Right cardiac atrium (tissue), 5 donors: ENCODE results near the gene HPS4. TPM values are rescaled to one million over a fixed set of nuclear protein-coding genes. Genes with fewer than 3 reads are reported as not detected.
"Not testable (repeated sequence)": the region's sequence is repeated elsewhere in the genome, so short reads cannot be mapped to it uniquely, and the experiment has no call there.

Source experiments
- ATAC-seq, 2 donors: fragments of 200-7000 bp; cut with Tn5 transposase; one replicate each; pipeline versions ENCODE4 v1.8.0 to v1.9.1; 2020; ENCODE audit warnings: moderate library complexity in 2 of 2, mild to moderate bottlenecking in 1 of 2
- DNase-seq, 3 donors: peaks; one replicate each; pipeline ENCODE4 v3.0.0-alpha.2; 2020
- H3K27ac ChIP-seq: one replicate; pipeline ENCODE4 v1.5.1; 2013; ENCODE audit warnings: mild to moderate bottlenecking, low read length, control low read depth, moderate library complexity
- H3K27me3 ChIP-seq: one replicate; pipeline ENCODE4 v1.6.1; 2013; ENCODE audit not compliant: control insufficient read depth, insufficient read depth
- H3K4me1 ChIP-seq: one replicate; pipeline ENCODE4 v1.6.1; 2013; ENCODE audit warnings: low read length; ENCODE audit not compliant: control insufficient read depth, insufficient read depth
- H3K4me3 ChIP-seq: one replicate; pipeline ENCODE4 v1.5.1; 2013; ENCODE audit warnings: low read length, control low read depth
- H3K9me3 ChIP-seq: one replicate; pipeline ENCODE4 v1.6.1; 2013; ENCODE audit warnings: low read length; ENCODE audit not compliant: control insufficient read depth
- WGBS: extraction: QIAGEN DNeasy Blood & Tissue Kit; methylation state at CpG from one replicate; pipeline ENCODE4 v1.1.7; 2013; 5-methylcytosine and 5-hydroxymethylcytosine counted together
- intact Hi-C, 4 donors: fragments of 100-400 bp; cut with DNase I; formaldehyde crosslinking; loops; one replicate each; pipeline versions ENCODE4 v1.11.0 to v1.14.0; 2022 to 2023
- polyA plus RNA-seq: library from polyadenylated mRNA; stranded (reverse); fragments of 200-250 nt; gene quantifications from one replicate; pipeline ENCODE4 v1.2.3, GENCODE V29; 2013
- total RNA-seq, 4 donors: library from RNA; stranded (reverse); fragmentation: NEBNext Ultra II Directional; extraction: Animal tissue kit (Norgen Biotek cat#: 25700); gene quantifications; one replicate each; pipeline ENCODE4 v1.2.1, GENCODE V29; 2021
- donor health status: healthy with polysubstance abuse.
- donor health status: DM: no; HTN: yes; CAD: no.
- donor health status: DM: no; HTN: no; CAD: no.
- donor health status: DM: no; HTN: yes; CAD: no; lungs with severe emphysema.
- donor health status: DM: yes; HTN: yes; CAD: no.

The HPS4 gene
- total and polyA plus RNA-seq, 5 donors, result 7.4 to 14.0 (median 12.0) TPM

DNA sequence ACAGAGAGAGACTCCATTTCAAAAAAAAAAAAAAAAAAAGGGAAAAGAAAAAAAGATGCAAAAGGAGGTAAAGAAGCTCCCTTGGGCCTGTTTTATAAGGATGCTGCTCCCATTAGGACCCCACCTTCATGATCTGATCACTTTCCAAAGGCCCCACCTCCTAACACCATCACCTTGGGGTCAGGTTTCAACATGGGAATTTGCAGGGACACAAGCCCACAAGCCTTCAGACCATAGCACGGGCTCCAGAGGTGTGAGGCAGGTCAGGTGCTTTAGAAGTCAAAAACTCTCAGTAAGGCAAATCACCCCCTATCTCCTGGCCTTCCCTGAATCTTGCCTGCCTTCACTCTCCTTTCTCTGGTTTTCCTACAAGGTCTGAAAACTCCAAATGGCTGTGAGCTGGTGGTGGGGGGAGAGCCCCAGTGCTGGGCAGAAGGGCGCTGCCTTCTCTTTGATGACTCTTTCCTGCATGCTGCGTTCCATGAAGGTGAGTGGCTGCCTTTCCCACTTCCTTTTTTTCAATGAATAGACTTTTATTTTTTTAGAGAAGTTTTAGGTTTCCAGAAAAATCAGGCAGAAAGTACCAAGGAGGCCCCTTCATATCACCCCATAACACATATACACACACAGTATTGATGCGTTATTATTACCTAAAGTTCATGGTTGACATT is 41.4 kb downstream of the HPS4 start:
- no peak overlapping the region for H3K4me3 ChIP-seq
- H3K9me3 ChIP-seq, result no peaks in the 10 kb centered on the region
- intact Hi-C loops, result no loop called here
- H3K4me1 ChIP-seq, result peaks cover 1% of the 10 kb centered on the region
- 81% methylated on average over 4 of the region's 4 CpGs for WGBS
- DNase-seq, result no peak
- H3K27ac ChIP-seq, result no peak overlapping the region
- no peaks in the 10 kb centered on the region for H3K27me3 ChIP-seq
- ATAC-seq, result no peak

- intact Hi-C loops, result no loop called here
- H3K27me3 ChIP-seq, result no peaks in the 10 kb centered on the region
- DNase-seq (no peak), ATAC-seq (no peak)
- peaks cover 1% of the 10 kb centered on the region for H3K4me1 ChIP-seq
- H3K27ac ChIP-seq, result no peak overlapping the region
- no peak overlapping the region for H3K4me3 ChIP-seq
- no peaks in the 10 kb centered on the region for H3K9me3 ChIP-seq
- 81% methylated on average over 3 of the region's 3 CpGs for WGBS
These were observed 44.0 kb downstream of the HPS4 start for GRCh38 chr22:26439559-26439958.

GRCh38 chr22:26438776-26439175 is 44.8 kb downstream of the HPS4 start:
- WGBS, result 81% methylated on average over 3 of the region's 3 CpGs
- H3K4me1 ChIP-seq, ATAC-seq, intact Hi-C loops, H3K27me3 ChIP-seq, DNase-seq, H3K4me3 ChIP-seq, H3K27ac ChIP-seq, H3K9me3 ChIP-seq: not testable (repeated sequence)

DNA sequence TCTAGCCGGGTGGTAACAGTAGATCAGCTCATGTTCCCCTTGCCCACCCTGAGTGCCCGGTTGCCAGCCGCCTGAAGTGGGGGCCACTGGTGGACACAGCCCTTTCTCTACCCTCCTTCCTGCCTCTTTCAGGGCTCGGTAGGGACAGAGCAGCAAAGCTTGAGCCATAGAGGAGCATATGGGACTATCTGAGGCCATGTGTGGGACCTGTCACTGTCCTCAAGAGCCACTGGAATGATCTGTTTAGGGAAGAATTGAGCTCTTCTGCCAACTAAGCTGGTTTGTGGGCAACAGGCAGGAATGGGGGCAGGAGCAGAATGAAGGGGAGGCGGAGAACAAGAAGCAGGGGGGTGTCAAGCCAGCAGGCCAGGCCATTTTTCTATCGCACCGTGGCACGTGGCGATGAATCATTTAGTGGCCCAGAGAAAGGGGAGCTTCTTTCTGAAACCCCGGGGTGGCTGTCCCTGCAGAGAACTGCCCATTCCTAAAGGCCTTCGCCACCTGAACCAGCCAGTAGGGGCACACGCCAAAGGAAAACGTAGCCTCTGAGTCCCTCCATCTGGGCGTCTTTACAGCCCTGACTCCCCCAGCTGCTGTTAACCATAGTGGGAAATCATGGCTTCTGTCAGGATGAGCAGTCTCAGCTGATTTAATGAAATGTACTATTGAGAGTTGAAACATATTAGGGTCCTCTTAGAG is 45.7 kb downstream of the HPS4 start:
- DNase-seq (no peak), ATAC-seq (no peak)
- H3K4me3 ChIP-seq, result no peak overlapping the region
- no peaks in the 10 kb centered on the region for H3K4me1 ChIP-seq
- 88% methylated on average over 14 of the region's 14 CpGs for WGBS
- H3K9me3 ChIP-seq, result no peaks in the 10 kb centered on the region
- no peaks in the 10 kb centered on the region for H3K27me3 ChIP-seq
- intact Hi-C loops, result no loop called here
- H3K27ac ChIP-seq, result no peak overlapping the region

DNA sequence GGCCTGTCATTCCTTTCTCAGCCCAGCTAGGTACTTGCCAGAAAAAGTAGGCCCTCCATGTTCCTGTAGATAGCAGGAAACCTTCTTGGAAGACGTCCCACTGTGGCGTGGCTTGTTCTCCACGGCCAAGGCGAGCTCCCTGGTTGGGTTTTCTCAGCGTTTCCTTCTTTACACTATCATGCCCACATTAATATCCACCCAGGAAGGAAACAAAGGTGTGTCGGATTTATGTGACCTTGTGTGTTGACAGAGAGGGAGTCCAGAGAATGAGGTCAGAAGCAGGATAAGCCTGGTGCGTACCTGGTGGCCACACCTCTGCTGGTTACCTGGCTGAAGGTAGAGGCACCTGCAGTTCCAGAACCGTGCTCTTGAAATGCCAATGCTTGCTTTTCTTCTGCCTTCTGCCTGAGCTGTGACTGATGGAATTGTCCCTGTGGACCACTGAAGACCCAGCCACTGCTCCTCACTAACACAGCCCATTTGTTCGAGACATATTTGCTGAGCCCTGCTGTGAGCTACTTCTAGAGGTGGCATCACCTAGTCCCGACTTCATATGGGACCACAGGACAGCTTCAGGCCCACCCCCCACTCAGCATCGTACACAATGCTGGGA is 46.6 kb downstream of the HPS4 start:
- Histone ChIP-seq H3K4me1 (no peaks in the 10 kb centered on the region), H3K9me3 (no peaks in the 10 kb centered on the region), H3K4me3 (no peak overlapping the region), H3K27me3 (no peaks in the 10 kb centered on the region), H3K27ac (no peak overlapping the region)
- WGBS, result 63% methylated on average over 11 of the region's 11 CpGs
- DNase-seq, result peak in 1 of 3 donors; percentile 40
- intact Hi-C loops, result no loop called here
- peak in 1 of 2 donors; percentile 54 for ATAC-seq

- Histone ChIP-seq H3K27ac (no peak overlapping the region), H3K4me1 (no peaks in the 10 kb centered on the region), H3K4me3 (no peak overlapping the region), H3K27me3 (no peaks in the 10 kb centered on the region), H3K9me3 (no peaks in the 10 kb centered on the region)
- no peak for ATAC-seq
- intact Hi-C loops, result no loop called here
- 59% methylated on average over 11 of the region's 11 CpGs for WGBS
- no peak for DNase-seq
These were observed 48.1 kb downstream of the HPS4 start for GRCh38 chr22:26435327-26436093.

- 89% methylated on average over 25 of the region's 25 CpGs for WGBS
- DNase-seq (no peak), ATAC-seq (no peak)
- intact Hi-C loops, result no loop called here
- Histone ChIP-seq H3K9me3 (no peaks in the 10 kb centered on the region), H3K27me3 (no peaks in the 10 kb centered on the region), H3K4me1 (no peaks in the 10 kb centered on the region), H3K4me3 (no peak overlapping the region), H3K27ac (no peak overlapping the region)
These were observed 49.8 kb downstream of the HPS4 start for GRCh38 chr22:26433805-26434204.

DNA sequence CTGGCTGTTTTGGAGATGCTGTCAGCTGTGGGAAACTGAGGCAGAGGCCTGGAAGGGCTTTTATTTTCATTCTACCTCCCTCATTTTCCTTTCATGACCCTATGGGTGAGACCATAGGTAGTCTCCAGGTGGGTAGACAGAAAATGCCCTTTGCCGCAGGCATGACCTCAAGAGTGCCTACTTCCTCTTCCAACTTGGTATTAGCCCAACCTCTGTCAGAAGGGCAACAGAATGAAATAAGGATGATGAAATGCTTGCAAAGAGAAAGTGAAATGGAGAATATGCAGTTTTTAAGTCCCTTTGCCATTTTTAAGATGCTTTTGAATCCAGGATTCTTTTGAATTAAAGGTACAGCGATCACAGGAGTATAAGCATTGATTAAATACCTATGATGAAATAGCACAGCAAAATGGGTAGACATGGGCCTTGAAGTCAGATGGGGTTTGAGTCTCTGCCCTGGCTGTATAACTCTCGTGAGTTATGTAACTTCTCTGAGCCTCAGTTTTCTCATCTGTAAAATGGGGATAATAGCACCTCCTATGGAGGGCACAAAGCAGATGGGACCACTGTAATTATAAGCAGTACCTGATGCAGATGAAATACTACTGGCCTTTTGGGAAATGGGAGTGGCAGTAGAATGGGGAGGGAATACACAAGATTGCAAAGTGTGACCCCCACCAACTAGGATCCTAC is 50.8 kb downstream of the HPS4 start:
- Histone ChIP-seq H3K9me3 (no peaks in the 10 kb centered on the region), H3K4me1 (no peaks in the 10 kb centered on the region), H3K27ac (no peak overlapping the region), H3K27me3 (no peaks in the 10 kb centered on the region), H3K4me3 (no peak overlapping the region)
- intact Hi-C loops, result no loop called here
- no peak for DNase-seq
- no peak for ATAC-seq
- WGBS, result 87% methylated on average over 3 of the region's 3 CpGs

DNA sequence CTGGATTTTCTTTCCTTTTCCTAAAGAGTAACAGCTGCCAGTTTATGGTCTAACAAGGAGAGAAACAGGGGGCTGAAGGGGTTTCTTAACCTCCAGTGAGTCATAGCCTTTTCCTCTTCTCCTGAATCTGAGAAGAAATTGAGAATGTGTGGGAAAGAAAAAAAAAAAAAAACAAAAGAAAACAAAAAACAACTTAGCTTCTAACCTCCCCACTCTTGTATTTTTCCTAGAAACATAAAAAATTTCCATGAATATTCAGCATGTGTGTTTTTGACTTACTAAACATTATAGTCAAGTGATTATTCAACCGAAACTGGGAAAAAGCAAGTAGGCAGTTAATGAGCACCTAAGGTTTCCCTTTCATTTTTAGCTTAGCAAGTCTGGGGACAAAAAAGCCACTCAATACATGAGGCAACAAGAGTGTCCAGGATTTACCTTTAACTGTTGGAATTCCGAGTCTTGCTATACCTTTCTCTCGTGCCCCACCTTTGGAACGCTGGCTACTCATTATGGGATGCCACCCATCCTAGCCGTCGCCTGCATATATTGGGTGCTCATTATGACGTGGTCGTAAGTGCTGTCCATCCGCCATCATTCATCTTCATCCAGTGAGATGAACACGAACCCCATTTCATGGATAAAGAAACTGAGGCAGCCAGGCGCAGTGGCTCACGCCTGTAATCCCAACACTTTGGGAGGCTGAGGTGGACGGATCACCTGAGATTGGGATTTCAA is 52.2 kb downstream of the HPS4 start:
- ATAC-seq, result no peak
- Histone ChIP-seq H3K27ac (no peak overlapping the region), H3K9me3 (no peaks in the 10 kb centered on the region), H3K27me3 (no peaks in the 10 kb centered on the region), H3K4me1 (no peaks in the 10 kb centered on the region), H3K4me3 (no peak overlapping the region)
- intact Hi-C loops, result no loop called here
- no peak for DNase-seq
- 91% methylated on average over 13 of the region's 13 CpGs for WGBS

- H3K27me3 ChIP-seq, result no peaks in the 10 kb centered on the region
- intact Hi-C loops, result no loop called here
- no peak overlapping the region for H3K4me3 ChIP-seq
- DNase-seq (no peak), ATAC-seq (no peak)
- no peak overlapping the region for H3K27ac ChIP-seq
- no peaks in the 10 kb centered on the region for H3K4me1 ChIP-seq
- no peaks in the 10 kb centered on the region for H3K9me3 ChIP-seq
- 81% methylated on average over 2 of the region's 2 CpGs for WGBS
These were observed 53.0 kb downstream of the HPS4 start for GRCh38 chr22:26430600-26430999.
